Retinal pigment epithelial cell (primary cell): ENCODE data around the gene ABCC8.

ENCODE experiments used
- DNase-seq: peaks from one replicate; pipeline ENCODE4 v3.0.0-alpha.2; 2010; ENCODE audit warnings: low read depth
- H3K4me3 ChIP-seq: 2 replicates; pipeline ENCODE4 v1.5.1; 2011; ENCODE audit warnings: mild to moderate bottlenecking, low read length, control low read depth, moderate library complexity
- CTCF ChIP-seq: conservative IDR thresholded peaks from 2 replicates; pipeline ENCODE4 v1.5.1; 2011; ENCODE audit warnings: low read depth, low read length, control low read depth, inconsistent platforms

The ABCC8 gene

GRCh38 chr11:17463546-17464174, 13.0 kb downstream of the ABCC8 start:
- no peak for DNase-seq
- no peak for TF ChIP-seq CTCF
- no peak overlapping the region for H3K4me3 ChIP-seq

- no peak for TF ChIP-seq CTCF
Observed at GRCh38 chr11:17462940-17463339, 13.7 kb downstream of the ABCC8 start.

DNA sequence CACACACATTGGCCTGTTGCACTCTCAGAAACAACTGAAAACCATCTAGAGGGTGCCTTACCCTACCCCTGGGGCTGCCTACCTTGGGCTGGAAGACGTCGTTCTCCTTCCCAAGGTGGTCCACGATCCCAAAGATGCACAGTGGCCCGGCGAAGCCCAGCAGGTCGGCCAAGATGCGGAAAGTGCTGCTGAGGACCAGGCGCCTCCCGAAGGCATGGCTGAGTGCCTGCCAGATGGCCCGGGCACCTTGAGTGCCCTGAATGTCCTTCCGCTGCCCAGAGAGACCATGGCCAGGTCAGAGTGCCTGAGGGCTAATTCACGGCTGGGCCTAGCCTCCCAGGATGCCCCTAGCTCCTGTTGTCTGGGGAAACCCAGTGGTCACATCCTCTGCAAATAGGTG, 16.2 kb downstream of the ABCC8 start:
- DNase-seq, result no peak
- no peak overlapping the region for H3K4me3 ChIP-seq
- no peak for TF ChIP-seq CTCF

More at GRCh38 chr11:17462940-17463339, 13.7 kb downstream of the ABCC8 start:
- DNase-seq, result no peak
- no peak overlapping the region for H3K4me3 ChIP-seq

DNA sequence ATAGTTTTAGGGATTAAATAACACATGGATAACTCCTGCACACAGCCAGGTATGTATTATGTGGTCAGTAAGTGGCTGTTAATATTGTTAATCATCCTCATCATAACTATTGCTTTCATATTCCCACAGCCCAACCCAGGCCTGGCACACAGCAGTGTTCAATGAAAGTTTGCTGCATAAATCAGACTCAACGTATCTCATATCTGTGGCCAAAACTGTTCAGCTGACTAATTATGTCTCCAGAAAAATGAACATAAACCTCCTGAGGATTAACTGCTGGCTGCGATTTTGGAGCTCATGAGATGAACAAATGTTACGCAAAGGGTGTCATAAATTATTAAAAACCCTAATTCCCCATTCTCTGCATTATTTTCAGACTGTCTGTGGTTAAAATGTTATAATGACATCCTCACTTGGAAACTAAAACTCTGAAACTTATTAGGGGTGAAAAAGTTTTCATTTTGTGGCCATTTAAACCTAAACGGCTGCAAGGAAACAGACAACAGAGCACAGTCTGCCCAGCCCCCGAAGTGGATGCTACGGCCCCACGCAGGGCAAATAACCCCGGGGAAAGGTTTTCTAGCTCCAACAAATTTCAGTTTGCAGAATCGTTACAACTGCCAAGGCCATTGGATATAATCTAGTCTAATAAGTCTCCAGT, 17.3 kb downstream of the ABCC8 start:
- H3K4me3 ChIP-seq, result no peak overlapping the region
- TF ChIP-seq CTCF, result no peak
- DNase-seq, result no peak

GRCh38 chr11:17458268-17458667, 18.4 kb downstream of the ABCC8 start:
- DNase-seq, result no peak

GRCh38 chr11:17457396-17458173, 19.1 kb downstream of the ABCC8 start:
- DNase-seq, result no peak
- no peak overlapping the region for H3K4me3 ChIP-seq
- no peak for TF ChIP-seq CTCF

More at GRCh38 chr11:17458268-17458667, 18.4 kb downstream of the ABCC8 start:
- H3K4me3 ChIP-seq, result no peak overlapping the region
- no peak for TF ChIP-seq CTCF
